OCI-LY1 (cell line): ENCODE measurements around the gene ANKFY1.

Experiments used
- H2AFZ ChIP-seq: fragments of 200-600 bp; sonication (generic), shearing (Covaris generic); 2 replicates; pipeline ENCODE4 v1.6.0; 2014; ENCODE audit warnings: antibody characterized with exemption, mild to moderate bottlenecking, low read length
- H3F3A ChIP-seq: fragments of 200-600 bp; sonication (generic), shearing (Covaris generic); 2 replicates; pipeline ENCODE4 v1.6.0; 2014; ENCODE audit warnings: mild to moderate bottlenecking, antibody characterized with exemption, low read length, moderate library complexity; ENCODE audit not compliant: insufficient read depth
- H3K27ac ChIP-seq: fragments of 200-600 bp; sonication (generic); 2 replicates; pipeline ENCODE4 v1.5.1; 2014; ENCODE audit warnings: low read length, mixed run types, mild to moderate bottlenecking, low read depth; ENCODE audit not compliant: poor library complexity, severe bottlenecking
- H3K27me3 ChIP-seq: fragments of 200-600 bp; sonication (generic); 2 replicates; pipeline ENCODE4 v1.6.0; 2014; ENCODE audit warnings: antibody characterized with exemption, mild to moderate bottlenecking, low read length, moderate library complexity; ENCODE audit not compliant: insufficient read depth
- H3K36me3 ChIP-seq: fragments of 200-600 bp; sonication (generic); 2 replicates; pipeline ENCODE4 v1.6.1; 2014; ENCODE audit warnings: mild to moderate bottlenecking, antibody characterized with exemption, low read length, moderate library complexity, mixed read lengths; ENCODE audit not compliant: insufficient read depth
- H3K4me1 ChIP-seq: fragments of 200-600 bp; sonication (generic); 2 replicates; pipeline ENCODE4 v1.5.1; 2014; ENCODE audit warnings: mild to moderate bottlenecking, low read length, moderate library complexity; ENCODE audit not compliant: insufficient read depth, severe bottlenecking
- H3K4me2 ChIP-seq: fragments of 200-600 bp; sonication (generic), shearing (Covaris generic); 2 replicates; pipeline ENCODE4 v1.6.1; 2014; ENCODE audit warnings: low read length
- H3K4me3 ChIP-seq: fragments of 200-600 bp; sonication (generic); 2 replicates; pipeline ENCODE4 v1.5.1; 2014; ENCODE audit warnings: low read length, low read depth, mild to moderate bottlenecking, mixed read lengths; ENCODE audit not compliant: poor library complexity, severe bottlenecking
- H3K79me2 ChIP-seq: fragments of 200-600 bp; shearing (Covaris generic); 2 replicates; pipeline ENCODE4 v1.6.1; 2016; ENCODE audit warnings: mixed run types, low read length, mixed read lengths; ENCODE audit not compliant: insufficient read depth
- H3K9ac ChIP-seq: fragments of 200-600 bp; sonication (generic), shearing (Covaris generic); 2 replicates; pipeline ENCODE4 v1.6.1; 2014; ENCODE audit warnings: mild to moderate bottlenecking, low read length, mixed read lengths
- H3K9me2 ChIP-seq: fragments of 200-600 bp; sonication (generic), shearing (Covaris generic); 2 replicates; pipeline ENCODE4 v1.6.1; 2014; ENCODE audit warnings: low read depth, mild to moderate bottlenecking, low read length, mixed read lengths
- H3K9me3 ChIP-seq: fragments of 200-600 bp; shearing (Covaris generic); 2 replicates; pipeline ENCODE4 v1.6.1; 2014; ENCODE audit warnings: low read length, mixed read lengths
- H4K20me1 ChIP-seq: fragments of 200-600 bp; sonication (generic), shearing (Covaris generic); 2 replicates; pipeline ENCODE4 v1.6.0; 2016; ENCODE audit warnings: mild to moderate bottlenecking, low read length; ENCODE audit not compliant: insufficient read depth
- EZH2 ChIP-seq: fragments of 200-600 bp; sonication (generic), shearing (Covaris generic); IDR thresholded peaks from 2 replicates; pipeline ENCODE4 v1.8.0; 2017; ENCODE audit warnings: borderline replicate concordance, mixed run types, mild to moderate bottlenecking, antibody characterized with exemption, low read length, moderate library complexity, mixed read lengths
- TF ChIP-seq, protein P1 (sequence below): fragments of 200-600 bp; sonication (generic), shearing (Covaris generic); IDR thresholded peaks from 2 replicates; pipeline ENCODE4 v1.5.1; 2017; ENCODE audit warnings: mild to moderate bottlenecking, antibody characterized with exemption, low read length, moderate library complexity, mixed read lengths

Gene ANKFY1

GRCh38 chr17:4157618-4158333 is 106.0 kb downstream of the ANKFY1 start:
- Histone ChIP-seq H3K9me3 (no peaks in the 10 kb centered on the region), H3K9me2 (no peaks in the 10 kb centered on the region), H3K4me1 (peaks cover 8% of the 10 kb centered on the region), H3K79me2 (no peaks in the 10 kb centered on the region), H3K4me3 (no peak overlapping the region), H4K20me1 (no peaks in the 10 kb centered on the region), H3K27me3 (no peaks in the 10 kb centered on the region), H3K27ac (no peak overlapping the region), H3F3A (no peaks in the 10 kb centered on the region), H2AFZ (no peak overlapping the region), H3K36me3 (no peaks in the 10 kb centered on the region), H3K9ac (no peak overlapping the region), H3K4me2 (no peak overlapping the region)
- TF ChIP-seq, protein P1, sequence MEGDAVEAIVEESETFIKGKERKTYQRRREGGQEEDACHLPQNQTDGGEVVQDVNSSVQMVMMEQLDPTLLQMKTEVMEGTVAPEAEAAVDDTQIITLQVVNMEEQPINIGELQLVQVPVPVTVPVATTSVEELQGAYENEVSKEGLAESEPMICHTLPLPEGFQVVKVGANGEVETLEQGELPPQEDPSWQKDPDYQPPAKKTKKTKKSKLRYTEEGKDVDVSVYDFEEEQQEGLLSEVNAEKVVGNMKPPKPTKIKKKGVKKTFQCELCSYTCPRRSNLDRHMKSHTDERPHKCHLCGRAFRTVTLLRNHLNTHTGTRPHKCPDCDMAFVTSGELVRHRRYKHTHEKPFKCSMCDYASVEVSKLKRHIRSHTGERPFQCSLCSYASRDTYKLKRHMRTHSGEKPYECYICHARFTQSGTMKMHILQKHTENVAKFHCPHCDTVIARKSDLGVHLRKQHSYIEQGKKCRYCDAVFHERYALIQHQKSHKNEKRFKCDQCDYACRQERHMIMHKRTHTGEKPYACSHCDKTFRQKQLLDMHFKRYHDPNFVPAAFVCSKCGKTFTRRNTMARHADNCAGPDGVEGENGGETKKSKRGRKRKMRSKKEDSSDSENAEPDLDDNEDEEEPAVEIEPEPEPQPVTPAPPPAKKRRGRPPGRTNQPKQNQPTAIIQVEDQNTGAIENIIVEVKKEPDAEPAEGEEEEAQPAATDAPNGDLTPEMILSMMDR: no peak
- no peak for TF ChIP-seq EZH2

DNA sequence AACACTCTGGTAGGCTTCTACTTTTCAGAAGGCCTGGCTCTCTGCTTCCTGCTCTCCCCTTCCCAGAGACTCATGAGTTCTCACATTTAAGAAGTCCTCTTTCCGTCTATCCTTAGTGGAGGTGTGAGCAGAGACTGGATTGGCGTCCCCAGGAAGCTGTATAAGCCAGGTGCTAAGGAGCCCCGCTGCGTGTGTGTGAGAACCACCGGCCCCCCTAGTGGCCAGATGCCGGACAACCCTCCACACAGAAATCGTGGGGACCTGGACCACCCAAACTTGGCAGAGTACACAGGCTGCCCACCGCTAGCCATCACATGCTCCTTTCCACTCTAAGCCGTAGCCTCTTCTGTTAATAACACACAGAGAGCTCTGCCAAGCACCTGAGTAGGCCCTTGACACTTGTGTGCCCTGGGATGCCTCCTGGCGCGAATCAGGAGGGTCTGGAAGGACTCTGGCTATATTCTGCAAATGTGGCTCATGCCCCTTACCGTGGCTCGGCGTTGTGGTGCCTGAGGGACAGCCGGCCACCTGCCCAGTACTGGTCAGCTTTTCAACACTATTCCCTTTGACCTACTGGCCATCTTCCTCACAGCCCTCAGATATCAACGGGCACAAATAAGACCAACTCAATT is 106.9 kb downstream of the ANKFY1 start:
- Histone ChIP-seq H3K9me2 (no peaks in the 10 kb centered on the region), H3F3A (no peaks in the 10 kb centered on the region), H3K27me3 (no peaks in the 10 kb centered on the region), H3K9me3 (no peaks in the 10 kb centered on the region), H3K9ac (no peak overlapping the region), H4K20me1 (no peaks in the 10 kb centered on the region), H3K4me2 (no peak overlapping the region), H2AFZ (no peak overlapping the region), H3K4me1 (no peaks in the 10 kb centered on the region), H3K27ac (no peak overlapping the region), H3K79me2 (no peaks in the 10 kb centered on the region), H3K36me3 (no peaks in the 10 kb centered on the region), H3K4me3 (no peak overlapping the region)
- TF ChIP-seq EZH2: no peak
- TF ChIP-seq, protein P1: peak; percentile 40; the same call in 1 of the 2 replicates

DNA sequence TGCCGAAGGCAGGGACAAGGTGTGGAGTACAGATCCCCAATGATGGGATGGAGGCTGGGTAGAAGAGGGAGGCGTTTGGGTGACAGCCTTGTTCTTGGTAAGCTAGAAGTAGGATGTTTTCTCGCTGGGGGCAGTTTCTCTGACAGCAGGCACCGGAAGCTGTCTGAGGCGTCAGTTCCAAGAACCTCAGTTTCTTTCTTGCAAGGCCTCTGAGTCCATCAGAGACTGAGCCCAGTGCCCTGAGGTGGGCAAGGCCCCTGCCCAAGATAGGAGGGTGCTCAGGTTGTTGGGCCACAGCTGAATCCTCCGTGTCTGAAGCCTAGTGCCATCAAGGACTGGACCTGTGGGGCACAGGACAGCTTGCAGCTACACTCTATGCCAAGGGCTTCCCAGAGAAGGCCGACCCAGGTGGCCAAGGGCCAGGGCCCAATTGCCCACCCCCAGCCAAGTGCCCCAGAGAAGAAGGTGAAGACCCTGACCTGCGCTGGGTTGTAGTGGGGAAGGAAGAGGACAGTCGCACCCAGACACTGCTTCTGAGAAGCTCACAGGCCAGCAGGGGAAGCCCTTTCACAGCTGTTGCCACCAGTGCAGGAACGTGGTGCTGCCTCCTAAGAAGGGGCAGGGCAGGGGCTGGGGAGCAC is 107.7 kb downstream of the ANKFY1 start:
- no peaks in the 10 kb centered on the region for H3K79me2 ChIP-seq
- H3K27ac ChIP-seq: no peak overlapping the region
- H3K4me3 ChIP-seq: no peak overlapping the region
- H3K9ac ChIP-seq: no peak overlapping the region
- H3K27me3 ChIP-seq: no peaks in the 10 kb centered on the region
- H3K9me3 ChIP-seq: no peaks in the 10 kb centered on the region
- H3K4me2 ChIP-seq: no peak overlapping the region
- H4K20me1 ChIP-seq: no peaks in the 10 kb centered on the region
- no peaks in the 10 kb centered on the region for H3K36me3 ChIP-seq
- H3K9me2 ChIP-seq: no peaks in the 10 kb centered on the region
- H3F3A ChIP-seq: no peaks in the 10 kb centered on the region
- no peak for TF ChIP-seq EZH2
- TF ChIP-seq, protein P1: no peak
- no peaks in the 10 kb centered on the region for H3K4me1 ChIP-seq
- H2AFZ ChIP-seq: no peak overlapping the region
